HUES6 (cell line): Measurements from ENCODE around the gene PKNOX1.
A peak's percentile ranks its signal among the peaks of the same experiment; 100 is the strongest.

Experiments used
- H3K27ac ChIP-seq: 2 replicates; pipeline ENCODE4 v1.7.0; 2013; ENCODE audit warnings: low read depth, mild to moderate bottlenecking, low read length, inconsistent platforms
- H3K27me3 ChIP-seq: 2 replicates; pipeline ENCODE4 v1.6.1; 2013; ENCODE audit warnings: low read length; ENCODE audit not compliant: control insufficient read depth, insufficient read depth
- H3K36me3 ChIP-seq: 2 replicates; pipeline ENCODE4 v1.6.1; 2013; ENCODE audit warnings: low read length; ENCODE audit not compliant: control insufficient read depth, insufficient read depth
- H3K4me1 ChIP-seq: 2 replicates; pipeline ENCODE4 v1.6.1; 2013; ENCODE audit warnings: low read length; ENCODE audit not compliant: control insufficient read depth, insufficient read depth
- H3K4me3 ChIP-seq: 2 replicates; pipeline ENCODE4 v1.5.1; 2013; ENCODE audit warnings: low read depth, low read length
- H3K9ac ChIP-seq: one replicate; pipeline ENCODE4 v1.6.1; 2013; ENCODE audit warnings: mild to moderate bottlenecking, low read length
- H3K9me3 ChIP-seq: 2 replicates; pipeline ENCODE4 v1.6.1; 2013; ENCODE audit warnings: low read depth, low read length; ENCODE audit not compliant: control insufficient read depth, insufficient read depth

The PKNOX1 gene

DNA sequence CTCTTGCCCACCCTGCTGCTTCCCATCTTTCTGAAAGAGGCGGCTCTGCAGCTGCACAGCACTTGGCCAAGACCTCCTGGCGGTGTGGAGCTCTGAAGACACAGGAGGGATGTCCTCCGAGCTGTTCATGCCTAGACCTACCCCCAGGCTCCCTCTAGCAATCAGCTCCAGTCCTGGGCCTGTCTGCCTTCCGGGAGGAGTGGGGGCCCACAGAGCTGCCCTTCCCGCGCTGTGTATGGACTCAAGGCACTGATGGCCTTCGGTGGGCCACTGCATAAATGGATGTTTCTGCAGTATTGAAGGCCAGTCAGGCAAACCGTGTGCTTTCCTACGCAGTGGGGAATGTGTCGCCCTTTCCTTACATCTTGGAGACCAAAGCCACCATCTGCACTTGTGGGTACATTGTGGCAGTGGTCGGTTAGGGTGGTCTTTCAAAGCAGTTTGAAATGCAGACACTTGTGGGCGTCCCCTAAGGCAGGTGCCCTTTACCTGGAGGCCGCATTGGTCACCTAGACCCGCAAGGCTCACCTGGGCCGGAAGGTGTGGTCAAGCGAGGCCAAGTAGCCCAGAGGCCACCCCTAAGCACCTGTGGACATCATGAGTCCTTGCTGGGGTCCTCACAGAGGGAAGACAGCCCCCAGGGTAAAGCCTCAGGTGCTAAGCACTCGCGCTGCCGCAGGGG is 912 bp upstream of the PKNOX1 start:
- H3K4me1 ChIP-seq = peaks cover 38% of the 10 kb centered on the region
- H3K36me3 ChIP-seq = peaks cover 16% of the 10 kb centered on the region
- peak overlapping the region; percentile 82 for H3K9ac ChIP-seq
- peaks cover 12% of the 10 kb centered on the region; the same call in 1 of the 2 replicates for H3K9me3 ChIP-seq
- peak overlapping the region; percentile 51 for H3K4me3 ChIP-seq
- H3K27ac ChIP-seq = peak overlapping the region; percentile 83
- H3K27me3 ChIP-seq = no peaks in the 10 kb centered on the region

- H3K36me3 ChIP-seq = peaks cover 24% of the 10 kb centered on the region
- H3K27me3 ChIP-seq = no peaks in the 10 kb centered on the region
- peak overlapping the region; percentile 94 for H3K9ac ChIP-seq
- H3K4me3 ChIP-seq = peak overlapping the region; percentile 78
- peaks cover 36% of the 10 kb centered on the region for H3K4me1 ChIP-seq
- H3K27ac ChIP-seq = peak overlapping the region; percentile 97
- H3K9me3 ChIP-seq = peaks cover 17% of the 10 kb centered on the region; the same call in 1 of the 2 replicates
Observed at GRCh38 chr21:42974832-42975820, 764 bp downstream of the PKNOX1 start.

- peaks cover 17% of the 10 kb centered on the region; the same call in 1 of the 2 replicates for H3K9me3 ChIP-seq
- peaks cover 26% of the 10 kb centered on the region for H3K36me3 ChIP-seq
- H3K9ac ChIP-seq = peak overlapping the region; percentile 94
- H3K4me3 ChIP-seq = peak overlapping the region; percentile 78
- no peaks in the 10 kb centered on the region for H3K27me3 ChIP-seq
- H3K4me1 ChIP-seq = peaks cover 42% of the 10 kb centered on the region
- H3K27ac ChIP-seq = peak overlapping the region; percentile 97
Observed at GRCh38 chr21:42975886-42976608, 1.7 kb downstream of the PKNOX1 start.

GRCh38 chr21:42980312-42981213 is 6.2 kb downstream of the PKNOX1 start:
- Histone ChIP-seq H3K9ac (no peak overlapping the region), H3K4me1 (peaks cover 35% of the 10 kb centered on the region), H3K27ac (0 out of 2 replicates have a peak overlapping the region, but pooled peaks have one; percentile 34), H3K4me3 (no peak overlapping the region), H3K36me3 (peaks cover 31% of the 10 kb centered on the region), H3K9me3 (peaks cover 17% of the 10 kb centered on the region; the same call in 1 of the 2 replicates), H3K27me3 (no peaks in the 10 kb centered on the region)

DNA sequence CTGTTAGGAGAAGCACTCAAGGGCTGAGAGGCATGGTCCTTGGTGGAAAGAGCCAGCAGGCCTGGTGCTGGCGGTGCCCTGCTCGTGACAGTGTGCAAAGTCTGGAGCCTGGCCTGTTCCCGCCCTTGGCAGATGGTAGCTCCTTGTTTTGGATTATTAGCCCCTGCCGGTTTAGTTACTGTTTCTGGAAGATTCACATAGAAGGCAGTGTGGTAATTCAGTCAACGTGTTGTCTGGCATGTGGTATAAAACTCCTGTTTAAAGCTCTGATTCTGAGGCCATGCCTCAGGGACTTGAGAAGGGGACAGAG is 6.8 kb downstream of the PKNOX1 start:
- H3K9me3 ChIP-seq = peaks cover 16% of the 10 kb centered on the region; the same call in 1 of the 2 replicates
- 0 out of 2 replicates have a peak overlapping the region, but pooled peaks have one; percentile 34 for H3K27ac ChIP-seq
- H3K9ac ChIP-seq = no peak overlapping the region
- no peak overlapping the region for H3K4me3 ChIP-seq
- H3K4me1 ChIP-seq = peaks cover 31% of the 10 kb centered on the region
- H3K27me3 ChIP-seq = no peaks in the 10 kb centered on the region
- H3K36me3 ChIP-seq = peaks cover 31% of the 10 kb centered on the region

GRCh38 chr21:42981862-42982261 is 7.5 kb downstream of the PKNOX1 start:
- Histone ChIP-seq H3K9ac (no peak overlapping the region), H3K4me3 (no peak overlapping the region), H3K27me3 (no peaks in the 10 kb centered on the region), H3K36me3 (peaks cover 24% of the 10 kb centered on the region), H3K4me1 (peaks cover 27% of the 10 kb centered on the region), H3K9me3 (peaks cover 9% of the 10 kb centered on the region; the same call in 1 of the 2 replicates), H3K27ac (no peak overlapping the region)

DNA sequence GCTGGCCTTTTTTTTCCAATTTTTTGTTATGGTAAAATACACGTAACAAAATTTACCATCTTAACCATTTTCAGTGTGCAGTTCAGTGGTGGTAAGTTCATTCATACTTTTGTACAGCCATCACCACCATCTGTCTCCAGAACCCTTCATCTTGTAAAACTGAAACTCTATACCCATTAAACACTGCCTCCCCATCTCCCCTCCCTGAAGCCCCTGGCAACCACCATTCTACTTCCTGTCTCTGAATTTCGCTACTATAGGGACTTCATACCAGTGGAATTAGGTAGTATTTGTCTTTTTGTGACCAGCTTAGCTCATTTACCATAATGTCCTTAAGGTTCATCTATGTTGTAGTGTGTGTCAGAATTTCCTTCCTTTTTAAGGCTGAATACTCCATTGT is 8.7 kb downstream of the PKNOX1 start:
- Histone ChIP-seq H3K36me3 (peaks cover 15% of the 10 kb centered on the region), H3K9ac (no peak overlapping the region), H3K27me3 (no peaks in the 10 kb centered on the region), H3K9me3 (peaks cover 5% of the 10 kb centered on the region; the same call in 1 of the 2 replicates), H3K27ac (no peak overlapping the region), H3K4me1 (peaks cover 28% of the 10 kb centered on the region), H3K4me3 (no peak overlapping the region)

- H3K4me3 ChIP-seq = no peak overlapping the region
- no peak overlapping the region for H3K27ac ChIP-seq
- no peak overlapping the region for H3K9ac ChIP-seq
- H3K36me3 ChIP-seq = peaks cover 13% of the 10 kb centered on the region; the same call in 1 of the 2 replicates
- no peaks in the 10 kb centered on the region for H3K27me3 ChIP-seq
- H3K9me3 ChIP-seq = peaks cover 2% of the 10 kb centered on the region; the same call in 1 of the 2 replicates
- peaks cover 33% of the 10 kb centered on the region for H3K4me1 ChIP-seq
Observed at GRCh38 chr21:42983869-42984268, 9.5 kb downstream of the PKNOX1 start.

- Histone ChIP-seq H3K36me3 (peaks cover 4% of the 10 kb centered on the region; the same call in 1 of the 2 replicates), H3K4me3 (no peak overlapping the region)
Observed at GRCh38 chr21:42986125-42986783, 11.9 kb downstream of the PKNOX1 start.

More at GRCh38 chr21:42986125-42986783, 11.9 kb downstream of the PKNOX1 start:
- H3K4me1 ChIP-seq = peaks cover 21% of the 10 kb centered on the region; the same call in 1 of the 2 replicates
- no peak overlapping the region for H3K27ac ChIP-seq
- no peak overlapping the region for H3K9ac ChIP-seq
- no peaks in the 10 kb centered on the region for H3K27me3 ChIP-seq
- no peaks in the 10 kb centered on the region for H3K9me3 ChIP-seq
